Endothelial cell of umbilical vein (primary cell): ENCODE data around the gene OVCH1. TPM values are rescaled to one million over a fixed set of nuclear protein-coding genes. Genes with fewer than 3 reads are reported as not detected.

Experiments used
- BruUV-seq: library from RNA; stranded (reverse); fragments of 400-500 nt; replicated peaks from 2 replicates; lab custom pipeline; 2021; lab: Mats Ljungman, UMichigan
- CTCF ChIA-PET: fragments of 300-600, 350-600 bp; sonication (Branson Sonifier 250); formaldehyde crosslinking; loops from one replicate; lab custom pipeline; 2021; ENCODE audit warnings: antibody characterized with exemption, inconsistent platforms; lab: Charles Lee
- POLR2A ChIA-PET: fragments of 300-600, 350-600 bp; sonication (Branson Sonifier 250); formaldehyde crosslinking; loops from one replicate; lab custom pipeline; 2021; ENCODE audit warnings: antibody characterized with exemption, inconsistent platforms; lab: Charles Lee
- DNase-seq: peaks from one replicate; pipeline ENCODE4 v3.0.0-alpha.2; 2011; ENCODE audit warnings: low read depth, low spot score
- FAIRE-seq: peaks from 2 replicates; lab custom pipeline; 2011; peaks lifted over from hg19 to GRCh38; lab: Jason Lieb, UNC
- H2AFZ ChIP-seq: 2 replicates; pipeline ENCODE4 v1.6.0; 2012; ENCODE audit warnings: low read depth, low read length, control low read depth, inconsistent platforms
- H3K27ac ChIP-seq: 2 replicates; pipeline ENCODE4 v1.5.1; 2011; ENCODE audit warnings: low read depth, mild to moderate bottlenecking, control low read depth, low read length, moderate library complexity; ENCODE audit not compliant: insufficient read depth
- H3K27me3 ChIP-seq, 2 experiments: 2 replicates each; pipeline versions ENCODE4 v1.6.0 to v1.6.1; 2011; ENCODE audit warnings: low read length in 2 of 2, mixed read lengths in 1 of 2; ENCODE audit not compliant: control insufficient read depth in 2 of 2, insufficient read depth in 2 of 2
- H3K36me3 ChIP-seq, 2 experiments: 2 replicates in 1 of 2; 3 replicates in 1 of 2; pipeline ENCODE4 v1.5.1; 2011; ENCODE audit warnings: low read length in 2 of 2, mild to moderate bottlenecking in 1 of 2, moderate library complexity in 1 of 2; ENCODE audit not compliant: control insufficient read depth in 2 of 2, insufficient read depth in 2 of 2; ENCODE audit errors: extremely low read depth in 1 of 2
- H3K4me1 ChIP-seq: 3 replicates; pipeline ENCODE4 v1.5.1; 2011; ENCODE audit warnings: mild to moderate bottlenecking, low read length; ENCODE audit not compliant: control insufficient read depth, insufficient read depth; ENCODE audit errors: extremely low read depth
- H3K4me2 ChIP-seq: 2 replicates; pipeline ENCODE4 v1.6.1; 2011; ENCODE audit warnings: low read length, control low read depth, mixed read lengths; ENCODE audit not compliant: insufficient read depth
- H3K4me3 ChIP-seq, 3 experiments: fragments of 200-600 bp in 1 of 3; sonication (generic), shearing (Covaris generic) in 1 of 3; replicated peaks in 1 of 3; 2 replicates each; pipeline ENCODE4 v1.5.1; 2011 to 2016; ENCODE audit warnings: control low read depth in 3 of 3, low read length in 3 of 3, mild to moderate bottlenecking in 2 of 3, inconsistent platforms in 1 of 3, low read depth in 1 of 3, moderate library complexity in 1 of 3; ENCODE audit not compliant: insufficient read depth in 1 of 3
- H3K79me2 ChIP-seq: 2 replicates; pipeline ENCODE4 v1.6.0; 2012; ENCODE audit warnings: low read length, inconsistent platforms; ENCODE audit not compliant: control insufficient read depth, insufficient read depth
- H3K9ac ChIP-seq: replicated peaks from 2 replicates; pipeline ENCODE3; 2011; ENCODE audit warnings: low read length, control low read depth; ENCODE audit not compliant: insufficient read depth; ENCODE audit errors: extremely low read depth
- H3K9me1 ChIP-seq: replicated peaks from 3 replicates; pipeline ENCODE4 v1.6.0; 2011; ENCODE audit warnings: mild to moderate bottlenecking, low read length; ENCODE audit not compliant: control insufficient read depth, insufficient read depth; ENCODE audit errors: extremely low read depth
- H3K9me3 ChIP-seq: replicated peaks from 2 replicates; pipeline ENCODE4 v1.5.1; 2012; ENCODE audit warnings: low read length, inconsistent platforms; ENCODE audit not compliant: control insufficient read depth, insufficient read depth
- H4K20me1 ChIP-seq: replicated peaks from 2 replicates; pipeline ENCODE3; 2011; ENCODE audit warnings: mild to moderate bottlenecking, low read length; ENCODE audit not compliant: control insufficient read depth, insufficient read depth; ENCODE audit errors: extremely low read depth
- EZH2 ChIP-seq: IDR thresholded peaks from 2 replicates; pipeline ENCODE4 v1.6.1; 2012; ENCODE audit warnings: borderline replicate concordance, low read depth, mild to moderate bottlenecking, moderate library complexity, low read length, inconsistent platforms; ENCODE audit not compliant: severe bottlenecking
- FOS ChIP-seq: IDR thresholded peaks from 2 replicates; pipeline ENCODE4 v1.6.1; 2011; ENCODE audit warnings: mild to moderate bottlenecking, low read length, moderate library complexity, borderline replicate concordance; ENCODE audit not compliant: insufficient read depth
- GATA2 ChIP-seq: IDR thresholded peaks from 2 replicates; pipeline ENCODE4 v1.7.0; 2011; ENCODE audit warnings: low read depth, mild to moderate bottlenecking, moderate library complexity, mixed read lengths, low read length; ENCODE audit not compliant: insufficient read length, insufficient read depth
- JUN ChIP-seq: IDR thresholded peaks from 2 replicates; pipeline ENCODE4 v1.6.1; 2011; ENCODE audit warnings: borderline replicate concordance, low read depth; ENCODE audit not compliant: insufficient read length, insufficient read depth
- MYC ChIP-seq: IDR thresholded peaks from one replicate; pipeline ENCODE4 v1.6.1; 2011; ENCODE audit warnings: mild to moderate bottlenecking, low read depth, low read length
- POLR2A ChIP-seq: IDR thresholded peaks from 2 replicates; pipeline ENCODE4 v1.6.1; 2012; ENCODE audit warnings: low read depth, mild to moderate bottlenecking, control low read depth, low read length
- POLR2AphosphoS5 ChIP-seq: IDR thresholded peaks from 2 replicates; pipeline ENCODE4 v1.6.1; 2012; ENCODE audit warnings: low read depth, mild to moderate bottlenecking, control low read depth, low read length, moderate library complexity; ENCODE audit not compliant: insufficient read depth
- dilution Hi-C: fragments of 300-500 bp; cut with MboI; formaldehyde crosslinking; loops from one replicate; pipeline ENCODE4 v1.15.0; 2019; ENCODE audit warnings: low sequenced_read_pairs; ENCODE audit not compliant: extremely low pct_ligation_motif_present
- intact Hi-C: fragments of 100-400 bp; cut with micrococcal nuclease; formaldehyde crosslinking; loops from one replicate; pipeline ENCODE4 v1.10.0; 2022
- polyA plus RNA-seq, 4 experiments: library from polyadenylated mRNA; depleted of rRNA in 3 of 4; stranded (reverse) in 3 of 4; unstranded in 1 of 4; fragments of >200 nt; gene quantifications; 2 replicates each; pipeline versions ENCODE4 v1.2.1 to v1.2.3, GENCODE V29; 2011 to 2012; ENCODE audit warnings: missing spikeins in 1 of 4
- total RNA-seq: library from RNA; stranded (reverse); gene quantifications from 2 replicates; pipeline ENCODE4 v1.2.3, GENCODE V29; 2021
- TF ChIP-seq, protein P1 (sequence below), 2 donors: IDR thresholded peaks; 1 replicate in 1 of 2; 2 replicates in 1 of 2; pipeline ENCODE4 v1.5.1; 2011; ENCODE audit warnings: low read length in 2 of 2, mild to moderate bottlenecking in 2 of 2, moderate library complexity in 2 of 2, control low read depth in 1 of 2, inconsistent platforms in 1 of 2, low read depth in 1 of 2; ENCODE audit not compliant: insufficient read depth in 1 of 2; ENCODE audit errors: extremely low read depth in 1 of 2
- TF ChIP-seq, protein P2 (sequence below): IDR thresholded peaks from 2 replicates; pipeline ENCODE4 v1.6.1; 2011; ENCODE audit not compliant: insufficient read depth, insufficient read length

The OVCH1 gene
- total and polyA plus RNA-seq, 2 donors (not counting 3 experiments of a cell fraction or from before 2014, with no cell fraction given) = 0.01 TPM; not detected in 1

DNA sequence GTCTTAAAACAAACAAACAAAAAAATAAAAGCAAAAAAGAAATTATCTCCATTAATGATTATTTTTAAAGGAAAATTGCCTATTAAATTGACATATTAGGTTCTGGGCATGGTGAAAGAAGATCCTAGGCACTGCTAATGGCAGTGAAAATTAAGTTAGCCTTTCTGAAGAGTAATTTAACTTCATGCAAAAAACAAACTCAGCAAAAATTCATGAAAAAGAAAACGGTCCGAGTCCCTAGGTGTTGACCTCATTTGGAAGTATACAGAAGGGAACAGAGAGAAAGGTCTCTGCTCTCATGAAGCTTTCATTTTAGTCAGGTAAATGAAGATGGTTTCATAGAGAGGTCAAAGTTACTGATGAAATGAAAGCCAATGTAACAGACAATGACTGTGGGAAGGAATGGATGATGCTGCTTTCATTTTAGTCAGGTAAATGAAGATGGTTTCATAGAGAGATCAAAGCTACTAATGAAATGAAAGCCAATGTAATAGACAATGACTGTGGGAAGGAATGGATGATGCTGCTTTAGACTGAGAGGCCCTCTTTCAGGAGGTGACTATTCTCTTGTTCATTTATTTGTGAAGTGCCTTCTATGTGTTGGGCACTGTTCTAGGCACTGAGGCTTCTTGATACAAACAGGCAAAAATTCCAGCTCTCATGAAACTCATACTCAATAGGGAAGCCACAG, 50.1 kb downstream of the OVCH1 start:
- Histone ChIP-seq H3K9me3 (no peaks in the 10 kb centered on the region), H3K4me3 (no peak overlapping the region), H3K27me3 (no peaks in the 10 kb centered on the region), H3K4me2 (no peak overlapping the region), H3K36me3 (no peaks in the 10 kb centered on the region), H2AFZ (no peak overlapping the region), H3K9me1 (no peaks in the 10 kb centered on the region), H3K4me1 (no peaks in the 10 kb centered on the region), H4K20me1 (no peaks in the 10 kb centered on the region), H3K27ac (no peak overlapping the region), H3K79me2 (no peaks in the 10 kb centered on the region), H3K9ac (no peak overlapping the region)
- no TSS peak for BruUV-seq
- ChIA-PET CTCF (interaction anchor here (1.4 kb wide), 1 partner anchor 42 kb away, joined by 3 read pairs; no protein-coding TSS in a partner anchor), POLR2A (no interaction called here)
- intact Hi-C loops (no loop called here), dilution Hi-C loops (no loop called here)
- TF ChIP-seq, protein P1, sequence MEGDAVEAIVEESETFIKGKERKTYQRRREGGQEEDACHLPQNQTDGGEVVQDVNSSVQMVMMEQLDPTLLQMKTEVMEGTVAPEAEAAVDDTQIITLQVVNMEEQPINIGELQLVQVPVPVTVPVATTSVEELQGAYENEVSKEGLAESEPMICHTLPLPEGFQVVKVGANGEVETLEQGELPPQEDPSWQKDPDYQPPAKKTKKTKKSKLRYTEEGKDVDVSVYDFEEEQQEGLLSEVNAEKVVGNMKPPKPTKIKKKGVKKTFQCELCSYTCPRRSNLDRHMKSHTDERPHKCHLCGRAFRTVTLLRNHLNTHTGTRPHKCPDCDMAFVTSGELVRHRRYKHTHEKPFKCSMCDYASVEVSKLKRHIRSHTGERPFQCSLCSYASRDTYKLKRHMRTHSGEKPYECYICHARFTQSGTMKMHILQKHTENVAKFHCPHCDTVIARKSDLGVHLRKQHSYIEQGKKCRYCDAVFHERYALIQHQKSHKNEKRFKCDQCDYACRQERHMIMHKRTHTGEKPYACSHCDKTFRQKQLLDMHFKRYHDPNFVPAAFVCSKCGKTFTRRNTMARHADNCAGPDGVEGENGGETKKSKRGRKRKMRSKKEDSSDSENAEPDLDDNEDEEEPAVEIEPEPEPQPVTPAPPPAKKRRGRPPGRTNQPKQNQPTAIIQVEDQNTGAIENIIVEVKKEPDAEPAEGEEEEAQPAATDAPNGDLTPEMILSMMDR (IDR thresholded peaks at IDR 0.05; ENCODE audit: extremely low read depth in 1 of 2, insufficient read depth in 1 of 2, low read depth in 1 of 2, low read length in 2 of 2) = no peak
- TF ChIP-seq POLR2AphosphoS5 (no peak), GATA2 (no peak), MYC (no peak), FOS (no peak), POLR2A (no peak), EZH2 (no peak), JUN (no peak)
- TF ChIP-seq, protein P2, sequence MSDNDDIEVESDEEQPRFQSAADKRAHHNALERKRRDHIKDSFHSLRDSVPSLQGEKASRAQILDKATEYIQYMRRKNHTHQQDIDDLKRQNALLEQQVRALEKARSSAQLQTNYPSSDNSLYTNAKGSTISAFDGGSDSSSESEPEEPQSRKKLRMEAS = no peak
- FAIRE-seq (no peak), DNase-seq (no peak)
